ENCODE data around the gene GABARAPL2. TPM values are rescaled to one million over a fixed set of nuclear protein-coding genes. Genes with fewer than 3 reads are reported as not detected.
"Not testable (repeated sequence)": the region's sequence is repeated elsewhere in the genome, so short reads cannot be mapped to it uniquely, and the experiment has no call there.

The GABARAPL2 gene, protein sequence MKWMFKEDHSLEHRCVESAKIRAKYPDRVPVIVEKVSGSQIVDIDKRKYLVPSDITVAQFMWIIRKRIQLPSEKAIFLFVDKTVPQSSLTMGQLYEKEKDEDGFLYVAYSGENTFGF
- 100 to 1,000 TPM; 194 to 206 (median 199) TPM for polyA plus RNA-seq (ENCODE audit: insufficient read length in 4 of 4)

DNA sequence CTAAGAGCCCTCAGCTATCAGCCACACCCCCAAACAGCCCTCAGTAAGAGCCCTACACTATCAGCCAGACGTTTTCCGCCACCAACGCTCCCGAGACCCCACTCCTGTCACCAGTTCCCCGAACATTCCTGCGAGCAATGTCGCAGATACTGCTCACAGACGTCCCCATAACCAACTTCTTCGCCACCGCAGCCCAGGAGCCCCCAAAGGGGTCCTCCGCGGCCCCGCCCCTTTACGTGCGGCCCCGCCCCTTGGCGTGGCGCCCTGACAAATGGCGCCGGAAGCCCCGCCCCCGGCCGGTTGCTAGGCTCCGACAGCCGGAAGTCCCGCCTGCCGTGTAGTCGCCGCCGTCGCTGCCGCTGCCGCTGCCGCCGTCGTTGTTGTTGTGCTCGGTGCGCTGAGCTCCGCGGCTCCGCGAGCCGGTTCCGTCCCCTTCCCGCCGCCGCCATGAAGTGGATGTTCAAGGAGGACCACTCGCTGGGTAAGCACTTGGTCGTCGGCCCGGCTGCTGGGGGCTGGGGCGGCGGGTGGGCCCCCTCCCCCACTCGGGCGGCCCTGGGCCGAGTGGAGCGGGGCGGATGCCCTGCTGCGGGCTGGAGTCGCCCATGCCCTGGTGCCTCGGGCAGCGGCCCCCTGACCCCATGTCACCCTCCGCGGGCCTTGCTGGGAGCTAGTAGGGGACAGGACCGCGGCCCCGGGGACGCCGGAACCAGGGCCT is at the start of gene GABARAPL2:
TSS of gene GABARAPL2 (plus strand) at position 340 of the 718 bp plus-strand sequence. CDS start at position 448, 108 bp downstream.
- peak; percentile 73 to 86 (median 74) for DNase-seq (ENCODE audit: low read depth in 4 of 4, low spot score in 3 of 4)

DNA sequence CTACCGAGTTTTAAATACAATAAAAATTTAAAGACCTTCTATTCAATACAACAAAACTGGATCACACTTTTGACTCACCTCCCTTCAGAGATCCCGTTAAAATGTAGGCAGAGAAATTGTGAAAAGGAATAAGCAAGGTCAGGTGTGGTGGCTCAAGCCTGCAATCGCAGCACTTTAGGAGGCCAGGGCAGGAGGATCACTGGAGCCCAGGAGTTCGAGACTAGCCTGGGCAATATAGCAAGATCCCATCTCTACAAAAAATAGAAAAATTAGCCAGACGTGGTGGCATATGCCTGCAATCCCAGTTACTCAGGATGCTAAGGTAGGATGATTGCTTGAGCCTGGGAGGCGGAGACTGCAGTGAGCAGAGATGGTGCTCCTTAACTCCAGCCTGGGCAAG is 47.0 kb upstream of the GABARAPL2 start:
- DNase-seq (ENCODE audit: low read depth in 4 of 4, low spot score in 3 of 4), result no peak

DNA sequence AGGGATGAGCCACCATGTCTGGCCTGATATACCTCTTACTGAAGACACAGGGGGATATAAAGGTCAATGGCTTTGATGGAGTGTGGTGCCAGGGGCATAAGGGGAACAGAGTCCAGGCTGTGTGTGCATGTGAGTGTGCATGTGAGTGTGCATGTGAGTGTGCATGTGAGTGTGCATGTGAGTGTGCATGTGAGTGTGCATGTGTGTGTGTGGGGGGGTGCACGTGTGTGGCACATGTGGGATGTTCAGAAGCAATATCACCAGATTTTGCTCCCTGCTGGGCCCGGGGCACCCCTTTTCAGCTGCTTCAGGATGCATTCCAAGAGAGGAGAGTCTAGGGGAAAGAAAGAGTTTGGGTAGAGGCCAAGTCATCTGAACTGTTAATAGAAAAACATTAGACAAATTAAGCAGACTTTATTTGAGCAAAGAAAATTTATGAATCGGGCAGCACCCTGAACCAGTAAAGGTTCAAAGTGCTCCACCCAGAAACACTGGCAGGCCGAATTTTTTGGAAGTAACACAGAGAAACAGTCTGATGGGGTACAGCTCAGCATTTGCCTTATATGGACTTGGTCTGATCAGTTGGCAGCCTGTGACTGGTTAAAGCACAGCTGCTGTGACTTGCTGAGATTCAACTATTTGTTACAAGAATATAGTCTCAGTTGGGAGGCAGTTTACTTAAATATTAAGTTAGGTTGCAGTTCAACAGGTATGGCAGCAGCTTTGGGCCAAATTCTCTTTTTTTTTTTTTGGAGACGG is 40.0 kb upstream of the GABARAPL2 start:
- DNase-seq (ENCODE audit: low read depth in 4 of 4, low spot score in 3 of 4), result no peak

DNA sequence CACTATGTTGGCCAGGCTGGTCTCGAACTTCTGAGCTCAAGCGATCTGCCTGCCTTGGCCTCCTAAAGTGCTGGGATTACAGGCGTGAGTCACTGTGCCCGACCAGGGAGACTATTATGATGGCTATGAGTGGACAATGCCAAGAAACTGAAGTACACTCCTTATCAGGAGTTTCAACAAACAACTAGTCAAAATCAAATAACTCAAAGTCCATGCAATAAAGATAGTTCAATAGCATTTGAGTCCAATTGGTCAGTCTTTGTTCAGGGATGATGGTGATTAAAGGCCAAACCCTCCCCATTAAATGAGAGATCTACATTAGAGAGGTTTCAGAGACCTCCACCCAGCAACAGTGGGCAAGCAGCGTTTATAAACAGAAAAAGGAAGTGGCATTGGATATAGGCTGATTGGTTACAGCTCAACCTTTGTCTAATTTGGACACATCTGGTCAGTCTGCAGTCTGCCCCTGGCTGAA is 38.3 kb upstream of the GABARAPL2 start:
- DNase-seq (ENCODE audit: low read depth in 4 of 4, low spot score in 3 of 4), result no peak

DNA sequence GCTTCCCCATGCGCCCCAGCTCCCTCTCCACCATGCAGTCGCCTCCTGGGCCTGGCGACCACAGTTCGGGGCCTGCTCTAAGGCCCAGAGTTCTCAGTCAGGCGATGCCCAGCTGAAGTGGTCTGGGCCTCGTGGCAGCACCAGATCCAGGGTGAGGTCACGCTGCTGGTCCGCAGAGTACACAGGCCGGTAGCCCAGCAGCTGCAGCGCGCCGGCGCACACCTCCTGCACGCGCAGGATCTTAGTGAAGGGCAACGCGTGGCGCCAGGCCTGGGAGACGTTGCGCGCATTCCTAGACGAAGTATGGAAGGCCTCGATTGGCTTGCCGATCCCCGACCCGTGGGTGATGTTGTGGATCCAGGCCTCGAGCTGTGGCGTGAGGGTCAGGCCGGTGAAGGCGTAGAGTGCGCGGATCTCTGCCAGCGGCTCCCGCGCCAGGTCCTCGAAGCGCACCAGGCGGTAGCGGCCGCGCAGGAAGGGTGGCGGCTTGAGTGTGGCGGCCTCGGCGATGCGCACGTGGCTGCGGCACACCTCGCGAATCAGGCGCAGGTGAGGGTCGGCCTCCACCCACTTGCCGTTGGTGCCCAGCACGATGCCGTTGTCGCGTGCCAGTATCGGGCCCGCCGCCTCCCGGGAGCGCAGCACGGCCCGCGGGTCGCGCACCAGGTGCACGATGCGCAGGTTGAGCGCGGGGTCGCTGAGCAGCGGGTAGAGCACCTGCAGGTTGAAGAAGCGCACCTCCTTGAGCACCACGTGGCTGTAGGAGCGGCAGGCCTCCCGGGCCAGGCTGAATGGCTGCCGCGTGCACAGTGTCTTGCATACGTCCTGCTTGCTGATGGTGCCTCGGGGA is 36.9 kb upstream of the GABARAPL2 start:
- DNase-seq (ENCODE audit: low read depth in 4 of 4, low spot score in 3 of 4), result no peak

DNA sequence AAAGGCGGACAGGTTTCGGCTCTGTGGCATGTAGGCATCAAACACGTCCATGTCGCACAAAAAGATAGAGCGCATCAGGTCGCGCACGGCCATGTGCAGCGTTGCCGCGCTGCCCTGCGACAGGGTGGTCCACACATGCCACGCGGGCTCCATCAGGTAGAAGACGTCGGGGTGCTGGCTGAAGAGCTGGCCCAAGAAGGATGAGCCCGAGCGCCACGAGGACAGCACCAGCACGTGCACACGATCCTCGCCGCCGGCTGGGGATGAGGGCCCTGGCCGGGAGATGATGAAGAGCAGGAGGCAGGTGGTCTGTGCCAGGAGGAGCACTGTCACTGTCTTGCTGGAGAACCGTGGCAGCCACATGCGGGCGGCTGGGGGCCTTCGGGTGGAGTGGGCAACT is 36.2 kb upstream of the GABARAPL2 start:
- DNase-seq (ENCODE audit: low read depth in 4 of 4, low spot score in 3 of 4), result no peak

DNA sequence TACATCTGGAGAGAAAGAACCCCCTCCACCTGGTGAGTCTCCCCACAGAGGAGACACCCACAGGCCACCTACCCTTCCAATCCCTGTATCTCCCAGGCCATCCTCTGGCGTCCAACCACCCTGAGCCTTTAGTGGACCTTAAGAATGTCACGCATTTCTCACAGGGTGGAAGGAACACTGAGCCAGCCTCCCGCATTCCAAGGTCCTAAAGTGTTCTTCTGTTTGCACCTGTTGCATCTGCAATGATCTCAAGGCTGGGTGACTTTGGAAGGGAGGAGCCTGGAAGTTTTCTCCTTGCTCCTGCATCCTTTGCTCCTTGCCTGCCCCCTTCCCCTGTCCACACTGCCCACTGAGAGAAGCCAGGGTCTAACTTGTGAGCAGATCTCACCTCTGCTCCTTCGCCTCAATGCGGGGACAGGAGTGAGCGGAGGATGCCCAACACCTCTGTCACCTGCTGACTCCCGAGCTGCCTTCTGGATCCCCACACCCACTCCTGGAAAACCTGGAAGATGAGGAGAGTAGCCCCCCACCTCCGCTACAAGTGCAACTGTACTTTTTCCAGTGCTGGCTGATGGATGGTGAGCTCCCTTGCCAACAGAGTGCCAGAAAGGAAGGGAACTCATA is 33.9 kb upstream of the GABARAPL2 start:
- no peak for DNase-seq (ENCODE audit: low read depth in 4 of 4, low spot score in 3 of 4)

DNA sequence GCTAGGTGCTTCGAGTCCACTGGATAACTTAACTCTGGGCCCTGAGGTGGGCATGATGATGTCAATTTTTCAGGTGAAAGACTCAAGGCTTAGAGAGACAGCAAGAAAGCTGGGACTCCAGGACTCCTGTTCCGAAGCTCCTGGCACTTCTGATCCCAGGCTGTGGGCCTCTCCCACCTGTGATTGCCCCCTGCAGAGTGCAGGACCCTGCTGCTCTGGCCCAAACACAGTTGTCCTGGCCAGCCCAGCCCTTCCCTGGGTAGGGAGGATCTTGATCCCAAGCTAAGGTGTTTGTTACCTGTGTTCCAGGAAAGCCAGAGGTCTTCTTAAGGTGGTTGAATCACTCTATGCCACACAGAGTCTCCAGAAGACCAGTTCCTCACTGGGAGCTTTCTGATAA is 33.4 kb upstream of the GABARAPL2 start:
- DNase-seq (ENCODE audit: low read depth in 4 of 4, low spot score in 3 of 4), result no peak

DNA sequence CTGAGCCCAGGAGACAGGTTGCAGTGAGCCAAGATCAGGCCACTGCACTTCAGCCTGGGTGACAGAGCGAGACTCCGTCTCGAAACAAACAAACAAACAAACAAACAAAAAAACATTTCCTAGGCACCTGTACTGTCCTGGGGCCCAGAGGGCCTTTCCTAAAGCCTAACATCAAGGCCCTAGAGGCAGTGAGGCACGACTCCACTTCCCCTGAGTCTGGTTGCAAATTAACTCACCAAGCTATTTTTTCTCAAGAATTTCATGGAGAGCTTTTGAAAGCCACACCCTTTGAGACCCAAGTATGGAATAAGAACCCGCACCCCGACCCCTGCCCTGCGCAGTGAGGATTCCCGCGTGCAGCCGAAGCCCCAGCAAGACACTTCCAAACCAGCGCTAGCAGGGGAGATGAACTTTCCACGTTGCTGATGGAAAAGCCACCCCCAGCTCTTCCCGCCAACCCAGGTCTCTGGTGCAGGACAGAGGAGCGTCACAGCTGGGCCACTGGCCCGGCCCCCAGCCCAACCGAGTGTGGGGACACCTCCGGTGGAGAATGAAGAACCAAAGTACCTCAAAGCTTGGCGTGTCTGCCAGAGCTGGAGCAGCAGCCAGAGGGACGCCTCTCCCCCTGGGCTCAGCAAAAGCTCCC is 31.5 kb upstream of the GABARAPL2 start:
- DNase-seq (ENCODE audit: low read depth in 4 of 4, low spot score in 3 of 4), result peak in 1 of 4 donors; percentile 13

DNA sequence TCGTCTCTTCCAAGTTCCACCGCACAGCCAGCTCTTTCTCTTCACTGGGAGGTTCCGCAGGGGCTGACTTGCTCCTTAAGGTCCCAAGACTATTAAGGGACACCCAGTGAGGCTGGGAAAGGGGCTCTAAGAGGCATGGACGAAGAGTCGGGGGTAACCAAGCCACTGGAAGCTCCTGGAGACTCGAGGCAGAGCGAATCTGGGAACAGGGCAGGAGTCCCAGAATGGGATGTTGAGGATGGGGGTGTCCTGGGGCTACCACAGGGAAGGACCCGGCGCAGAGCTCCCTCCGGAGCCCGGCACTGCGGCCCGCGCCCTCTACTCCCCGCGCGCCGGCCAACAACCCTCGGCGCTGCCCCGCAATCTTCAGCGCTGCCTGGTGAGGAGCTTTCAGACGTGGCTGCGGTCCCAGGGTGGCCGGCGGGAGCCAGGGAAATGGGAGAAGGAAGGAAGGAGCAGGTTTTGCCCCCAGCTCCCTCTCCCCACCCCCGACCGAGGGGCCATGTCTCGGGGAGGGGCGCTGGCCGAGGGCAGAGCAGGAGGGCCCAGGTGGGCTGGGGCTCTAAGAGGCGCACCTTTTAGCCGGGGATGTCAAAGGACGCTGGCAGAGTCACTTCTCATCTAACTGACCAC is 30.9 kb upstream of the GABARAPL2 start:
- DNase-seq (ENCODE audit: low read depth in 4 of 4, low spot score in 3 of 4), result no peak

DNA sequence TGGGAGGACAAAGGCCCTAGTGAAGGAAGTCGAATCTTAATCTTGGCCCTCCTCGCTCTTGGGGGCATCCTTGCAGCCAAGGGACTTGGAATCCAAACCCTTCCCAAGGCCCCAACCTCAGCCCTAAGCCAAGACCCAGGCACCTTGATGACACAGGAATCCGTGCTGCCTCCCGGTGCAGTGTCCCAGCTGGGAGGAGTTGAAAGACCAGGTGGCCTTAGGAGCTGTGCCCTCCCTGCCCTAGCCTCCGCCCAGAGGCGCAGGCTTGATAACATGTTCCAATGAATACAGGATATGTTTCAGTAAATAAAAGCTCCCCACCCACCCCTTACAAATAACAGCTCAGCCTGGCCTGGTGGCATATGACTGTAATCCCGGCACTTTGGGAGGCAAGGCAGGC is 30.3 kb upstream of the GABARAPL2 start, which contains the start of gene CHST5:
TSS of gene CHST5 (minus strand) at position 208 of the 400 bp plus-strand sequence. CDS start 5,724 bp downstream, outside the sequence.
- no peak for DNase-seq (ENCODE audit: low read depth in 4 of 4, low spot score in 3 of 4)

DNA sequence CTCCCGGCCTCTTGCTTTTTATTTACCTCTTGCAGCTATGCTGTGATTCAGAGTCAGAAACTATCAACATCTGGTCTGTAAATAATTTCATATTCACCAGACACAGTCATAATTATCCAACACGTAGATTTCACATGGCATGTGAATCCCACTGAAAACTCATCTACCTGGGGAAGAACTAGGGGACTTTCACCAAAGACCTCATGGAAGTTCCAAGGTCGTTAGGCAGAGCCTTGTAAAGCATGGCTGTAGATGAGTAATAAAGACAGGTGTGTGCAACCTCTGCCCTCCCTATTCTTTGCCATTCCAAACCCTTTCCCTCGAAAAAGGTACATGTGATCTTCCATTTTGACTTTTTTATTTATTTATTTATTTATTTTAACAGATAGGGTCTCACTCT is 28.4 kb upstream of the GABARAPL2 start:
- no peak for DNase-seq (ENCODE audit: low read depth in 4 of 4, low spot score in 3 of 4)

DNA sequence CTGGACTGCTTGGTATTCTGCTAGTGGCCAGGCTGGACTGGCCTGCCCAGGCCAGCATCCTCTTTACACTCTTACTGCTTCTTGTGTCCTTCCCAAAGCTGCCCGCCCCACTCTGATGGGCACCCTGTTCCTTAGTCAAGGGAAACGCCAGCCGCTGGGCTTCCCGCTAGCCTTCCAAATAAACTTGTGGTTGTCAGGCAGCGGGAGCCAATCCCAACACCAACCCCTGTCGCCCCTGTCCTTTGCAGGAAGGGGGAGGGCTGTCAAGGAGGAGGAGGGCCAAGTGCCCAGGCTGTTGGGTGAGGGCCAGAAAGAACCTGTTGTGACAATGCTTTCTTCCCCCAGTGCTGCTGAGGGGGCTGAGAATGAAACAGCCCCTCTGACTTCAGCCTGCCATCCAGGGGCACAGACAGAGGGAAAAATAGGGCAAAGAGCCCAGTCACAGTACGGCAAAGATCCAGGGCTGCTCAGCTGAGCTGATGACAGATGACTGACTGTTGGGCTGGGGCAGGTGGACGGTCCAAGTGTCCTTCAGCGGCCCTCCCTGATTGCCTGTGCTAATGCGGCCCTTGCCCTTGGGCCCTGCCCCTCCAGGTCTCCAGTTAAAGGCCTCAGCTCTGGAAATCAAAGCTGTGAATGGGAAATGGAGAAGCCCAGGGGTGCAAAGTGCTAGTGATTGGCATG is 27.2 kb upstream of the GABARAPL2 start:
- not testable (repeated sequence) for DNase-seq (ENCODE audit: low read depth in 4 of 4, low spot score in 3 of 4)

DNA sequence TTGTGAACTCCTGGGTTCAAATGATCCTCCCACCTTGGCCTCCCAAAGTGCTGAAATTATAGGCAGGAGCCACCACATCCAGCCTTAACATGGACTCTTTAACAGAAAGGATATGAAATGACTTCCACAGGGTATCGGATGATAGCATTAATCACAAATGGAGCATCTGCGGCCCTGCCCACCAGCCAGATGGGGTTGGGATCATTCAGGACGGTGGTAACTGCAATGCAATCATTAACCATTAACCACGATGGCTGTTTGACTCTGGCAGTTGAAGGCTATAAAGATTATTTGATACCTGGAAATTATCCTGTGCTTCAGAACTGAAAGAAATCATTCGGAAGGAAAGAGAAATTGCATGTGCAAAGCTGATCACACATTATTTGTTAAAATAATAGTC is 24.9 kb upstream of the GABARAPL2 start:
- no peak for DNase-seq (ENCODE audit: low read depth in 4 of 4, low spot score in 3 of 4)

DNA sequence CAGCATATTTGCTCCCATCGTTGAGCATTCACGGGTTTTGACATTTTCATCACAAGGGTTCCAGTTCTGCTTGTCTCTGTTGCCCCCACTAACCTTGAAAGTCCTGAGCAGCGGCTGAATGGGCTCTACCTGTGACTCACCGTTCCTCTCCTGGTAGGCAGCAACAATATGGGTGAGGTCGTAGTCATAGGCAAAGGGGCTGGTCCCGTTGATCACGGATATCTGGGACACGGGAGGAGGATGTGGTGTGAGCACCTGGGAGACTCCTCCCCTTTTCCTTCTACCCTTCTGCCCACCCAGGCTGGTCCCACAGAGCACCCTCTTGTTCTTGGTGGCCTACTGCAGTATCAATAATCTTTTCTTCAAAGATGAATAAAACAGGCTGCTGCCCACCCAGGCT is 23.7 kb upstream of the GABARAPL2 start:
- DNase-seq (ENCODE audit: low read depth in 4 of 4, low spot score in 3 of 4), result not testable (repeated sequence)

DNA sequence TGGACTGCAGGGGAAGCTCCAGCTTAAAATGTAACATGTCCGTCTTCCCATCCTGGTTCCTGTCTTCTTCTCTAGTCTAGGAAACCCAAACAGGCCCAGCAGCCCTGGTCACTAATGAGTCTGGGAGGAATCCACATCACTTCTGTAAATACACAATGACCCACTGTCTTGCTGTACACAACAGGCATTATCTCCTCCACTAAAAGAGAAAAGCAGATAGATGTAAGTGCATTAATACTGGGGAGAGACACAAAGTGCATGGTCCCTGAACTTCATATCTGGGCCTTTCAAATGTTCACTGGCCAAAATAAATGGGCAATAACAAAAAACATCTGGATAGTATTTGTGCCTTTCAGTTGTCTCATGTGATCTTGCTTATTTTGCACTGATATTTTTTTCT is 20.3 kb upstream of the GABARAPL2 start:
- not testable (repeated sequence) for DNase-seq (ENCODE audit: low read depth in 4 of 4, low spot score in 3 of 4)

DNA sequence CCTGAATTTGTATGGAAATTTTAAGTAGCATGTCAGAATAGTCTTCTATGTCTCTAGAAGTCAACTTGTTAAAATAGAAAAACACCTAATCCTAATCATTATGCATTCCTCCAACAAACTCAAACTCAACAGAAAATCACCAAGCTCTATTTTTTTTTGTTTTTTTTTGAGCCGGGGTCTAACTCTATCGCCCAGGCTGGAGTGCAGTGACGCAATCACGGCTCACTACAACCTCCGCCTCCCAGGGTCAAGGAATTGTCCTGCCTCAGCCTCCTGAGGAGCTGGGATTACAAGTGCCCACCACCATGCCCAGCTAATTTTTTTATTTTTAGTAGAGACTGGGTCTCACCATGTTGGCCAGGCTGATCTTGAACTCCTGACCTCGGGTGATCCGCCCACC is 19.9 kb upstream of the GABARAPL2 start:
- no peak for DNase-seq (ENCODE audit: low read depth in 4 of 4, low spot score in 3 of 4)

DNA sequence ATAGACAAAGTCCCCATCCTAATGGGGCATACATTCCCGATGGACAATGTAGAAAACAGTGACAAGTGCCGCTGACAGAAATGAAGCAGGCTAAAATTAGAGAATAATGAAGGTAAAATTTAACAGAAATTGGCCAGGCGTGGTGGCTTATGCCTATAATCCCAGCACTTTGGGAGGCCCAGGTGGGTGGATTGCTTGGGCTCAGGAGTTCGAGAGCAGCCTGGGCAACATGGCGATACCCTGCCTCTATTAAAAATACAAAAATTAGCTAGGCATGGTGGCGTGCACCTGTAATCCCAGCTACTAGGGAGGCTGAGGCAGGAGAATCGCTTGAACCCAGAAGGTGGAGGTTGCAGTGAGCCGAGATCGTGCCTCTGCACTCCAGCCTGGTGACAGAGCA is 17.7 kb upstream of the GABARAPL2 start:
- not testable (repeated sequence) for DNase-seq (ENCODE audit: low read depth in 4 of 4, low spot score in 3 of 4)

Measured in right renal pelvis (tissue), 4 donors.